Gastrocnemius medialis (tissue), 4 donors: ENCODE data around the gene CEBPB. TPM values are rescaled to one million over a fixed set of nuclear protein-coding genes. Genes with fewer than 3 reads are reported as not detected.

Experiments
- ATAC-seq, 2 donors: fragments of 150-250 bp; one replicate each; pipeline ENCODE4 v1.9.1; 2016
- DNase-seq, 2 donors: peaks; one replicate each; pipeline ENCODE4 v3.0.0-alpha.2; 2019
- H3K27ac ChIP-seq, 4 donors: fragments of 200-600 bp; sonication (generic); 1 replicate in 1 of 4; 2 replicates in 3 of 4; pipeline ENCODE4 v1.5.1; 2016 to 2018; ENCODE audit warnings: mild to moderate bottlenecking in 2 of 4, moderate library complexity in 1 of 4
- H3K27me3 ChIP-seq, 3 donors: fragments of 200-600 bp; sonication (generic) in 2 of 3; 1 replicate in 1 of 3; 2 replicates in 2 of 3; pipeline versions ENCODE4 v1.5.1 to v1.6.0; 2016 to 2019; ENCODE audit warnings: mild to moderate bottlenecking in 1 of 3, moderate library complexity in 1 of 3
- H3K36me3 ChIP-seq, 2 donors: fragments of 200-600 bp; sonication (generic) in 1 of 2; one replicate each; pipeline ENCODE4 v1.5.1; 2017 to 2018
- H3K4me1 ChIP-seq, 2 donors: fragments of 200-600 bp; sonication (generic) in 1 of 2; one replicate each; pipeline ENCODE4 v1.5.1; 2016 to 2017; ENCODE audit warnings: mild to moderate bottlenecking in 2 of 2
- H3K4me3 ChIP-seq, 4 donors: fragments of 200-600 bp; sonication (generic) in 3 of 4; 1 replicate in 1 of 4; 2 replicates in 3 of 4; pipeline ENCODE4 v1.5.1; 2016 to 2019; ENCODE audit warnings: mild to moderate bottlenecking in 2 of 4
- H3K9me3 ChIP-seq, 3 donors: fragments of 200-600 bp; sonication (generic) in 2 of 3; 1 replicate in 1 of 3; 2 replicates in 2 of 3; pipeline ENCODE4 v1.5.1; 2016 to 2019
- CTCF ChIP-seq, 5 experiments: fragments of 450-650 bp in 3 of 5; fragments of 200-600 bp in 2 of 5; sonication (generic) in 2 of 5; IDR thresholded peaks in 4 of 5; conservative IDR thresholded peaks in 1 of 5; 1 replicate in 4 of 5; 2 replicates in 1 of 5; pipeline ENCODE4 v1.5.1; 2016 to 2019; ENCODE audit warnings: antibody characterized with exemption in 5 of 5, mild to moderate bottlenecking in 3 of 5, moderate library complexity in 3 of 5
- POLR2A ChIP-seq, 2 donors: fragments of 450-650 bp; IDR thresholded peaks; one replicate each; pipeline ENCODE4 v1.6.1; 2017; ENCODE audit warnings: antibody characterized with exemption in 2 of 2, mild to moderate bottlenecking in 2 of 2, moderate library complexity in 2 of 2
- in situ Hi-C, 4 donors: fragments of 200-750 bp; cut with MboI; loops; one replicate each; pipeline versions ENCODE4 v1.15.0 to v1.8.0; 2017; ENCODE audit warnings: low sequenced_read_pairs in 4 of 4
- intact Hi-C: fragments of 100-400 bp; cut with DNase I; formaldehyde crosslinking; loops from one replicate; pipeline ENCODE4 v1.15.1; 2023; ENCODE audit warnings: low total_unique reads
- total RNA-seq, 4 donors: library from RNA; depleted of rRNA; stranded (reverse); fragments of >200 nt; gene quantifications; one replicate each; pipeline versions ENCODE4 v1.1.0 to v1.2.3, GENCODE V29; 2016

Gene CEBPB
- total RNA-seq, 4 donors from 2014 or later = 219 to 434 (median 321) TPM

DNA sequence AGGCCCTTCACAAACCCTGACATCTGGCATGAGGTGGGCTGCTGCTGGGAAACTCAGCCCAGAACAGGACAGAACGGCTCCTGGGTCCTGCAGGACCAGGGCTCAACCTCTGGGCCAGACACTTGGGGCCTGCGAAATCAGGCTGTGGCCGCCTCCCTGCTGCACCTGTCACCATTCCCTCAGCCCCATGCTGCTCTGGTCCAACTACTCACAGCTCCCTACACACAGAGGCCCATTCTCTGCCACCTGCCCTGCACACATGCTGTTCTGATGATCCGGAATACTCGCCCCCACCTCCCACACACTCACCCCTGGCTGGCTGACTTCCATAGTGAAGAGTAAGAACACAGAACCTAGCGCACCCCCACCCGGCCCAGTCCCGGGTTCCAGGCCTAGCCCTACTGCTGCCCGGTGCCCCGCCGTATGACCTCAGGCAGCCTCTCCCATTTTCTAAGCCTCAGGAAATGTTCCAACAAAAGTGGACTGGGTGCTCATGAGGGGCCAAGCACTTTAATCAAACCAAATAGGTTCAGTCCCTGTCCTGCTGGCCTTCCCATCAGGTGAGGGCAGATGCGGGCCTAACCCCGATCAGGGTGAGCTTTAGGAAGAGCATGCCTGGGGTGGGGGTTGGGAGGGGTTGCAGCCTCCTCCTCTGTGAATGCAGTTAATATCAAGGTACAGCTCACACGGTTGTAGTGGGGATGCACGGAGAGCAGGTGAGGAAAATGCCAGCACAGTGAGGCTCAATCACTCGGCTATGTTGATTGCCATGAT is 41.0 kb upstream of the CEBPB start:
- in situ Hi-C loops = no loop called here

GRCh38 chr20:50151034-50151743 is 39.4 kb upstream of the CEBPB start:
- Histone ChIP-seq H3K27me3 (no peaks in the 10 kb centered on the region), H3K4me1 (peaks cover 63 to 66% of the 10 kb centered on the region in 2 donors), H3K27ac (peak overlapping the region; percentile 91 to 96 (median 94)), H3K4me3 (peak overlapping the region in 2 of 4 donors; percentile 82 to 83), H3K9me3 (no peaks in the 10 kb centered on the region), H3K36me3 (no peaks in the 10 kb centered on the region)
- no peak for DNase-seq
- no peak for ATAC-seq
- no peak for TF ChIP-seq POLR2A (IDR thresholded peaks at IDR 0.05)
- TF ChIP-seq CTCF (IDR thresholded peaks at IDR 0.05 in 4 of 5, conservative IDR thresholded peaks at IDR 0.05 in 1 of 5) = no peak
- intact Hi-C loops = no loop called here
- in situ Hi-C loops = no loop called here

More for the DNA sequence above, 41.0 kb upstream of the CEBPB start:
- H3K27ac ChIP-seq = peak overlapping the region; percentile 91 to 96 (median 94)
- no peaks in the 10 kb centered on the region for H3K27me3 ChIP-seq
- peak; percentile 56 to 83 for DNase-seq
- peak overlapping the region in 1 of 4 donors; percentile 29 for H3K4me3 ChIP-seq
- H3K36me3 ChIP-seq = no peaks in the 10 kb centered on the region
- intact Hi-C loops = no loop called here
- peak; percentile 35 to 44 for ATAC-seq
- TF ChIP-seq POLR2A (IDR thresholded peaks at IDR 0.05) (no peak), CTCF (IDR thresholded peaks at IDR 0.05 in 4 of 5, conservative IDR thresholded peaks at IDR 0.05 in 1 of 5) (no peak)
- peaks cover 64 to 68% of the 10 kb centered on the region in 2 donors for H3K4me1 ChIP-seq
- no peaks in the 10 kb centered on the region for H3K9me3 ChIP-seq

GRCh38 chr20:50152394-50153152 is 38.1 kb upstream of the CEBPB start:
- Histone ChIP-seq H3K27ac (peak overlapping the region; percentile 91 to 96 (median 94)), H3K36me3 (no peaks in the 10 kb centered on the region), H3K27me3 (no peaks in the 10 kb centered on the region), H3K9me3 (no peaks in the 10 kb centered on the region), H3K4me1 (peaks cover 49 to 52% of the 10 kb centered on the region in 2 donors), H3K4me3 (peak overlapping the region; percentile 64 to 90 (median 82))
- peak in 3 of 5 experiments; percentile 18 to 25 (median 19) for TF ChIP-seq CTCF (IDR thresholded peaks at IDR 0.05 in 4 of 5, conservative IDR thresholded peaks at IDR 0.05 in 1 of 5)
- TF ChIP-seq POLR2A (IDR thresholded peaks at IDR 0.05) = no peak
- in situ Hi-C loops = no loop called here
- ATAC-seq (peak; percentile 23 to 30), DNase-seq (no peak)
- intact Hi-C loops = loop anchor here (1.0 to 2.0 kb wide), 2 partner anchors 11 to 32 kb away; no protein-coding TSS in a partner anchor

DNA sequence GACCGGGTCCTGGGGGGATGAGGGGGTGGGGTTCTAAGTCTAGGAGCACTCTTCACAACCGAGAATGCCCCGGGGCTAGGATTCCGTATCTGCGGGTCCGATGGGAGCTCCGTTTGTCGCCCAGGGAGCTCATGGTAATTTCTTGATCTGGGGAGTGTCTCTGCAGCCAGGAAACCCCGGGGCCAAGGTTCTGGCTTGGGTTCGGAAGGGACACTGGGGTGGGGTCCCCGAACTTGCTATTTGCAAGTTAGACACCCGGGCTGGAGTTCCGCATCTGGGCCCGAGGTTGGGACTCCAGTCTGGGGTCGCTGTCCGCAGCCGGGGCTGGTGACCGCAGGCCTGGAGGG is 37.5 kb upstream of the CEBPB start:
- ATAC-seq = peak; percentile 11 to 16
- Histone ChIP-seq H3K4me1 (peaks cover 44 to 49% of the 10 kb centered on the region in 2 donors), H3K27me3 (no peaks in the 10 kb centered on the region), H3K4me3 (peak overlapping the region; percentile 64 to 90 (median 82)), H3K36me3 (no peaks in the 10 kb centered on the region), H3K27ac (peak overlapping the region; percentile 91 to 96 (median 94)), H3K9me3 (no peaks in the 10 kb centered on the region)
- no peak for DNase-seq
- in situ Hi-C loops (no loop called here), intact Hi-C loops (loop anchor here (1.0 to 2.0 kb wide), 2 partner anchors 10 to 32 kb away; no protein-coding TSS in a partner anchor)
- peak in 1 of 5 experiments; percentile 20 for TF ChIP-seq CTCF (IDR thresholded peaks at IDR 0.05 in 4 of 5, conservative IDR thresholded peaks at IDR 0.05 in 1 of 5)
- TF ChIP-seq POLR2A (IDR thresholded peaks at IDR 0.05) = no peak
